Activated CD4-positive, alpha-beta T cell treated with anti-CD3 and anti-CD28 coated beads, Interleukin-2, Interleukin-6, amounts not matched to agents 100 ng/mL and 50 ng/mL, durations not matched to agents 16 hours and 8 hours (primary cell): ENCODE results near the gene LENG8.
"Not testable (repeated sequence)": the region's sequence is repeated elsewhere in the genome, so short reads cannot be mapped to it uniquely, and the experiment has no call there.

Source experiments
- DNase-seq: peaks from one replicate; pipeline ENCODE4 v3.0.0-alpha.2; 2020

Gene LENG8

GRCh38 chr19:54462047-54462654 lies 13.2 kb downstream of the LENG8 start:
- no peak for DNase-seq

DNA sequence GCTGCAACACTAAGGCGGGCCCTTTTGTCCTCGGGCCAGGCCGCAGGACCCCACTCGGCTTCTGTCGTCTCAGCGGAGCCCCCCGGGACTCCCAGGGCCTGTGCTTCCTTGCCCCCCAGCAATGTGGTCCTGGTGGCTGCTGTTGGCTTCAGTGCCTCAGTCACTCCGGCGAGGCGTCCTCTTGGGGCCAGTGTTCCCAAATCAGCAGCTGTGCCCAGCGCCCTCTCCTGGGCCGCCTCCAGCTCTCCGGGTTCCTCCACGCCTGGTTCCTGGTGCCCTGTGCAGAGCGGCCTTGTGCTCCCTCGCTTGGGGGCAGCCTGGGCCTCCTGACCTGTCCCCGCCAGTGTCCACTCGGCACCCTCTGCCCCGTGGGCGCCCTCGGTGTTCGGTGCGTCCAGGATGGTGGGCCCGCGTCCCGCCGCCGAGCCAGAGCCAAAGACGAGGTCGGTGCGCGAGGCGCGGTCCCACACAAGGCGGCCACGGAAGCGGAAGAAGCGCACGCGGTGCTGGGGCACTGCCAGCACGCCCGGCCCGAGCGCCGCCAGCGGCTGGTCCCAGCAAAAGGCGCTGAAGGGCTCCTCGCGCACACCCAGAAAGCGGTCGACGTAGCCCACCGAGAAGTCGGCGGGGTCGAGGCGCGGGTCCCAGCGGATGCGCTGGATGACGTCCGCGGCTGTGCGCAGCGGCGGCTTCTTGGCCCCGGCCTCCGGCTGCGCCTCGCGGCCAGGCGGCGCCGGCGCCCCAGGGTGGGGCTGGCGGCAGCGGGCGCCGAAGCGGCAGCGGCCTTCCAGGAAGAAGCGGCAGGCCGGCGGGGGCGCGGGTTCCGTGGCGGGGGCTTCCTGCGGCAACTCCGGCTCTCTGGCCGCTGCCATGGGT lies 13.9 kb downstream of the LENG8 start:
- peak; percentile 70 for DNase-seq

- DNase-seq = peak; percentile 98
Measured at GRCh38 chr19:54463531-54464043, 14.6 kb downstream of the LENG8 start, which contains the start of gene LENG9. Gene LENG9 (minus strand): TSS chr19:54463778. CDS start chr19:54463526, 252 bp downstream.

DNA sequence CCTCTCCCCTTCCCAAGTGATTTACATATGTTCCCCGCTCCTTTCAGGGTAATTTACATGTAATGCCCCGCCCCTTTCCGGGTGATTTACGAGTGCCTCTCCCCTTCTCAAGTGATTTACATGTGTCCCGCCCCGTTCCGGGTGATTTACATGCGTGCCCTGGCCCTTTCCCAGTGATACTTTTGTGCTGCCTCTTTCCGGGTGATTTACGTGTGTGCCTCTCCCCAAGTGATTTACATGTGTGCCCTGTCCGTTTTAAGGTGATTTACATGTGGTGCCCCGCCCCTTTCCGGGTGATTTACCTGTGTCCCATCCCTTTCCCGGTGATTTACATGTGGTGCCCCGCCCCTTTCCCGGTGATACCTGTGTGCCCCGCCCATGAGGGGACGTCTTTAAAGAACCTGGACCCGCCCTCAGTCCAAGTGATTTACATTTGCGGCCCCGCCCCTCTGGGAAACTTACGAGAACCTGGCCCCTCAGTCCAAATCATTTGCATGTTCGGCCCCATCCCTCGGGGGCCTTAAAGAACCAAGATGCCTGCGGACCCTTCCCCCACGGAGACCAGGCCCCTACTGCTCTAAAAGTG lies 15.1 kb downstream of the LENG8 start:
- peak; percentile 92 for DNase-seq

DNA sequence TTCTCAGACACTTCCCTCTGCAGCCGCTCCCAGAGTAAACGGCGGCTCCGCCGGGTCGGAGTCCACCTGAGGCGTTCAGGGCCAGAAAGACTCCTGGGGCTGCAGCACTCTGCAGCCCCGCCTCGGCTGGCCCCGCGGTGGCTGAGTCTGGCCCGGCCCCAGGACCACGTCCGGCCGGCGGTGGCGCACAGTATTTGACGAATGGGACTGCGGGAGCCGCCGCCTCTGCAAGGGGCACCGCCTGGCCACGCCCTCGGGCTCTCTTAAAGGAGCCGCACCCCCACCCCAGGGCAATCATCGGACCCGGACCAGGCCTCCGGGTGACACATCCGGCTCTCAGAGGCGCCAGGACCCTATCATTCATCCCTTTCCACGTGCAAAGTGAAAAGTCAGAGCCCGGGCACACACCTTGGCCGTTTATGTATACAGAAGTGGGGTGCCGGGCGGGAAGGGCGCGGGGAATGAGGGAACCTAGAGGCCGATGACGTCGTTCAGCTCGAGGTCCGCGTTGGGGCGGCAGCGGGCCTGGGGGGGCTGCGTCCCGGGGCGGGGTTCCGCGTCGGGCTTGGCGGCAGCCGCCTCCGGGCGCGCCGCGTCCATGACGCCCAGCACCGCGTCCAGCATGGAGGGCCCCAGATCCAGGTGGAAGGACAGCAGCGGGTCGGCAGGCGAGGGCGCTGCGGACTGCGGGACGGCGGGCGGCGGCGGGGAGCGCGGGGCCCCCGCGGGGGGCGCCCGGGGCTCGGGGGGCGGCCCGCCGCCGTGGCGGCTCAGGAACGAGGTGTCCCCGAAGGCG lies 15.8 kb downstream of the LENG8 start:
- peak; percentile 90 for DNase-seq

- DNase-seq = no peak
Measured at GRCh38 chr19:54465426-54466109, 16.6 kb downstream of the LENG8 start.

GRCh38 chr19:54466110-54466480 lies 17.1 kb downstream of the LENG8 start:
- not testable (repeated sequence) for DNase-seq

DNA sequence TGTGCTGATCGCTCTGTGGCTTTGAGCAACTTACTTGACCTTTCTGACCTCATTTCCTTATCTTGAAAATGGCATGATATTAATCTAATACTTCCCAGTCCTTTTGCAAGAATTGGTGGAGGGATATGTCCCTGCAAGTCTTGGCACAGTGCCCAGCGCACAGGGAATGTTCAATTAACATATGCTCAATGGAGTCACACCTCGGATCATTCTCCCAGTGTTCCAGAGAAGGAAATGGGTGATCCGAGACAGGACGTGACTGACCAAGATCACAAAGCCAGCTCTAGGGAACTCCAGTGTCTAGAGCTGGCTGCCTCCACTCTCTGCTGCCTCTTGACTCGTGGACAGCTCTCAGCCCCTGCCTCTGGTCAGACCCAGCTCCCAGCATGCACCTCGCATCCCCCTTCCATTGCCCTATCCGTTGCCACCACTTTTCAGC lies 20.5 kb downstream of the LENG8 start:
- DNase-seq = no peak

DNA sequence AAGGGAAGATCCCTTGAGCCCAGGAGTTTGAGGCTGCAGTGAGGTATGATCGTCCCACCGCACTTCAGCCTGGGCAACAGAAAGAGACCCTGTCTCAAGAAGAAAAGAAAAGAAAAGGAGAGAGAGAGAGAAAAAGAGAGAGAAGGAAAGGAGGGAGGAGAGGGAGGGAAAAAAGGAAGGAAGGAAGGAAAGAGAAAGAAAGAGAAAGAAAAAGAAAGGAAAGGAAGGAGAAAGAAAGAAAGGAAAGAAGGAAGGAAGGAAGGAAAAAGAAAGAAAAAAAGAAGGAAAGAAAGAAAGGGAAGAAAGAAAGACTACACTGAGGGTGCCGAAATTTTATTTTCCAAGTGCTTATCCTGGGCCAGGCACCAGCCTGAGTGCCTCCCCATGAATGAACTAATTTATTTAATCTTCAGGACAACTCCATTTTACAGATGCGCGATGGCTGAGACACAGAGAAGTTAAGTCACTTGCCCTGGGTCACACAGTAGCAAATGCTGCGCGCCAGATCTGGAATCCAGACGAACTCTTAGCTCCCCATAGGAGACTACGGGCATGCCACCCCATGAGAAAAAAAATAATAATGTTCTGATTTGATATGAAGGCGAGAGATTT lies 21.4 kb downstream of the LENG8 start:
- DNase-seq = no peak

- DNase-seq = no peak
Measured at GRCh38 chr19:54470991-54471782, 22.2 kb downstream of the LENG8 start.

DNA sequence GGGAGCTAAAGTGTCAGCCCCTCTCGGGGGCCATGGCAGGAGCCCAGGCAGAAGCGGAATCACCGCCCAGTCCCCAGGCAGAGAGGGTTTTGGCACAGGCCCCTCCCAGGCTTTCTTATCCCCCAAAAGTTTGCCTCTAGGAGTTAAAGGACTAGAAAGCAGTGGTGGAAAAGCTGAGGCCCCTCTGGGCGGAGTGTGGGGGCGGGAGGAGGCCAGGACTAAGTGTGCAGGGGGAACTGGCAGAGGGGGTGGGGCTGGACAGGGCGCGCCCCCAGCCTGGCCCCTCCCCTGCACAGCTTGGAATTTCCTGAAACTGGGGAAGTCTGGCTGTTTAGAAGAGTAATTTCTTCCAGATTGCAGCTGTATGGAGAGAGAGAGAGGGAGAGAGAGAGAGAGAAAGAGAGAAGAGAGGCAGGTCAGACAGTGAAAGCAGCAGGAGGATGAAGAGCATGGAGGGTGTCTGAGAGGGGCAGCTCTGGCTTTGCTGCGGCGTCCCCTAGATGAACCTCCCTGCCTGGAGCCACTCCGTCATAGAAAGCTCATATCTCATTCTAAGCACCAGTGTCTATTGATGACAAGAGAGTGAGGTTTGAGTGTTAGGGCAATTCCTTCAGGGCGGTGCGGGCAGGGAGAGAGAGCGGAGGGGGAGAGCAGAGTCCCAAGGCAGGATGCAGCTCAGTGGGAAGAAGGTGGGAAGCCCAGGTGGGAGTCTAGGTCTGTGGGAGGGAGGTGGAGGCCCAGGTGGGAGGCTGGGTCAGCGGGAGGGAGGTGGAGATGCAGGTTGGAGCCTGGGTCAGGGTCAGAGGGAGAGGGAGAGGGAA lies 24.3 kb downstream of the LENG8 start, which contains the start of gene CDC42EP5:
Gene CDC42EP5 (minus strand): TSS at position 226 of the 821 bp plus-strand sequence. CDS start 7,749 bp downstream, outside the sequence.
- no peak for DNase-seq

- no peak for DNase-seq
Measured at GRCh38 chr19:54473892-54474372, 24.9 kb downstream of the LENG8 start.

DNA sequence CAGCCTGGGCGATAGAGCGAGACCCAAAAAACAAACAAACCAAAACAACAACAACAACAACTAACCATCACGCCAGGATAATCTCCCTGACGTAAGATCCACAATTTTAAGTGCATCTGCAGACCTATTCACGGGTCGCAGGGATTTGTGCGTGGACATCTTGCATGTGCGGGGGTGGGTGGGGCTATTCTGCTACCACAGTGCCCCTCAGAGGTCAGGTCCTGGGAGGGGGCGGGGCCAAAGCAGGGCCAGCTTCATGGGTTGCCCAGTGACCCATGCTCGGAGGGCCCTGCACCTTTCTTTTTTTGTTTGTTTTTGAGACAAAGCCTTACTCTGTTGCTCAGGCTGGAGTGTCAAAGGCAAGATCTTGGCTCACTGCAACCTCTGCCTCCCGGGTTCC lies 26.7 kb downstream of the LENG8 start:
- DNase-seq = no peak

GRCh38 chr19:54477650-54478049 lies 28.7 kb downstream of the LENG8 start:
- no peak for DNase-seq

DNA sequence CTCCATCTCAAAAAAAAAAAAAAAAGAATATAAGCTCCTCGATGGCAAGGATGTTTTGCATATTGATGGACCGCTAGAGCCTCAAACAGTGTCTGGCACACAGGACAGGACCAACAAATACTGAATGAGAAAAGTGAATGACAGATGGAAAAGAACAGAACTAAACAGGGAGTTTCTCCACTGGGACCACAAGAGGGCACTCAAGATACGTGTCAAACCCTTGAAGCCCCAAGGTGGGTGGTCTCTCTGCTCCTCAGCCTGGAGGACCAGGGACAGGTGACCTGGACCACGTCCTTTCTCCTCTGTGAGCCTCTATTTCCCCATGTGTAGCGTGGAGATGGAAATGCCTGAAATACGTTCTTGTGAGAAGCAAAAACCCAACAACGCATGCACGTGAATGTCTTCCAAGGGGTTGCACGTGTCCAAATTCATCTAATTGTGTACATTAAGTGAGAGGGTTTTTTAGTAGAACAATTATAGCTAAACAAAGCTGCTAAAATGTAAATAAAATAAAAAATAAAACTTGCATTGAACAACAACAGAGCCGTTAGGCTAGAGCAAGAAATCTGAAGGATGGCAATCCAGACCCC lies 29.8 kb downstream of the LENG8 start:
- DNase-seq = peak; percentile 47

- DNase-seq = no peak
Measured at GRCh38 chr19:54480051-54480450, 31.1 kb downstream of the LENG8 start.

DNA sequence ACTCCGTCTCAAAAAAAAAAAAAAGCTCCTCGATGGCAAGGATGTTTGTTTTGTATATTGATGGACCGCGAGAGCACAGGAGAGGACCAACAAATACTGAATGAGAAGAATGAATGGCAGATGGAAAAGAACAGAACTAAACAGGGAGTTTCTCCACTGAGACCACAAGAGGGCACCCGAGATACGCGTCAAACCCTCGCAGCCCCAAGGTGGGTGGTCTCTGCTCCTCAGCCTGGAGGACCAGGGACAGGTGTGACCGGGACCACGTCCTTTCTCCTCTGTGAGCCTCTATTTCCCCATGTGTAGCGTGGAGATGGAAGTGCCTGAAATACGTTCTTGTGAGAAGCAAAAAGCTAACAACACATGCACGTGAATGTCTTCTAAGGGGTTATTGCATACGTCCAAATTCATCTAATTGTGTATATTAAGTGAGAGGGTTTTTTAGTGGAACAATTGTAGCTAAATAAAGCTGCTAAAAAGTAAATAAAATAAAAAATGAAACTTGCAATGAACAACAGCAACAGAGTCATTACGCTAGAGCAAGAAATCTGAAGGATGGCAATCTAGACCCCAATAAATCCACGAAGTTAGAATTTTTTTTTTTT lies 32.4 kb downstream of the LENG8 start:
- peak; percentile 52 for DNase-seq

- no peak for DNase-seq
Measured at GRCh38 chr19:54482889-54483288, 33.9 kb downstream of the LENG8 start.

GRCh38 chr19:54484451-54484850 lies 35.5 kb downstream of the LENG8 start:
- DNase-seq = no peak
